Gastroesophageal sphincter (tissue), 3 donors: ENCODE measurements around the gene ACTN4.

Experiments used
- CTCF ChIP-seq, 4 experiments: fragments of 200-600 bp in 2 of 4; fragments of 450-650 bp in 2 of 4; sonication (generic) in 1 of 4; IDR thresholded peaks; one replicate each; pipeline ENCODE4 v1.5.1; 2017 to 2019; ENCODE audit warnings: antibody characterized with exemption in 4 of 4, mild to moderate bottlenecking in 2 of 4, moderate library complexity in 2 of 4
- POLR2A ChIP-seq, 2 donors: fragments of 450-650 bp; IDR thresholded peaks; one replicate each; pipeline ENCODE4 v1.6.1; 2017; ENCODE audit warnings: antibody characterized with exemption in 2 of 2, mild to moderate bottlenecking in 2 of 2, moderate library complexity in 1 of 2
- POLR2AphosphoS5 ChIP-seq: sonication (generic); formaldehyde crosslinking; IDR thresholded peaks from one replicate; pipeline ENCODE4 v1.6.1; 2017; ENCODE audit warnings: antibody characterized with exemption

- TF ChIP-seq CTCF (IDR thresholded peaks at IDR 0.05) = no peak
- TF ChIP-seq POLR2AphosphoS5 = no peak
- no peak for TF ChIP-seq POLR2A (IDR thresholded peaks at IDR 0.05)
Observed at GRCh38 chr19:38737281-38737865, 89.9 kb downstream of the ACTN4 start.
